22Rv1 (cell line): Measurements from ENCODE around the gene DHRS3.

Experiments
- CTCF ChIP-seq: fragments of 450-650 bp; IDR thresholded peaks from 2 replicates; pipeline ENCODE4 v1.5.1; 2017; ENCODE audit warnings: mild to moderate bottlenecking
- ZFX ChIP-seq: fragments of 450-650 bp; IDR thresholded peaks from 2 replicates; pipeline ENCODE4 v1.6.1; 2017; ENCODE audit warnings: antibody characterized with exemption, borderline replicate concordance

- TF ChIP-seq CTCF, result no peak
- no peak for TF ChIP-seq ZFX
Observed at GRCh38 chr1:12615159-12615864, 2.7 kb downstream of the DHRS3 start.
